ENCODE measurements around the gene GPR176. TPM values are rescaled to one million over a fixed set of nuclear protein-coding genes. Genes with fewer than 3 reads are reported as not detected.

The GPR176 gene
- total and polyA plus RNA-seq, 2 donors from 2014 or later: 2.9 to 7.6 TPM

DNA sequence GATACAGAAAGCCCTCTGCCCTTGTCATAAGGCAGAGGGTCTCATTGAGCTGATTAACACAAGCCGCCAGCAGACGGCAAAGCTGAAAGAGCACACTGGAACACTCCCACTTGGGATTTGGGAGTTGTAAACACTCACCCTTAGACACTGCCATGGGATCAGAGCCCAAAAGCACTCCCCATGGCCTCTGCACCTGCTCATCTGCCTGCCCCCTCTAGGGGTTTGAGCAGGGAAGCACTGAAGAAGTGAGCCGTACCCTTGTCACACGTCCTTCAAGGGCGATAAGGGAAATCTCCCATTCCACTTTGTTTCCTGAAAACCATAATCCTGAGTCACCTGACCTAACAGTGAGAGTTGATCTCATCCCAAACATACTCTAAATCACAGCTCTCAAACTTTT lies 152.1 kb downstream of the GPR176 start:
- no peaks in the 10 kb centered on the region for H3K4me1 ChIP-seq (ENCODE audit: control insufficient read depth in 2 of 3, insufficient read depth in 2 of 3, low read depth in 1 of 3, low read length in 3 of 3)
- no peak overlapping the region for H3K9ac ChIP-seq (ENCODE audit: low read length in 3 of 3)
- H3K36me3 ChIP-seq (ENCODE audit: control insufficient read depth in 2 of 3, insufficient read depth in 3 of 3, low read length in 3 of 3): no peaks in the 10 kb centered on the region
- intact Hi-C loops (cut with DNase I): no loop called here
- H3K9me3 ChIP-seq (ENCODE audit: control insufficient read depth in 2 of 3, insufficient read depth in 1 of 3, low read length in 3 of 3): no peaks in the 10 kb centered on the region
- H3K27me3 ChIP-seq (ENCODE audit: control insufficient read depth, insufficient read depth, low read length): no peaks in the 10 kb centered on the region
- DNase-seq (no peak), FAIRE-seq (no peak)
- no peak for TF ChIP-seq CTCF (IDR thresholded peaks at IDR 0.05; ENCODE audit: borderline replicate concordance, extremely low read depth, insufficient read depth)
- no peak overlapping the region for H3K4me3 ChIP-seq (ENCODE audit: low read length in 3 of 3)
- no peak overlapping the region for H3K27ac ChIP-seq (ENCODE audit: low read depth in 2 of 2, low read length in 2 of 2)

- Histone ChIP-seq H3K9ac (ENCODE audit: low read length in 3 of 3) (no peak overlapping the region), H3K27me3 (ENCODE audit: control insufficient read depth, insufficient read depth, low read length) (no peaks in the 10 kb centered on the region), H3K4me3 (ENCODE audit: low read length in 3 of 3) (no peak overlapping the region), H3K9me3 (ENCODE audit: control insufficient read depth in 2 of 3, insufficient read depth in 1 of 3, low read length in 3 of 3) (peaks cover 0 to 4% (median 0%) of the 10 kb centered on the region in 3 donors), H3K36me3 (ENCODE audit: control insufficient read depth in 2 of 3, insufficient read depth in 3 of 3, low read length in 3 of 3) (no peaks in the 10 kb centered on the region), H3K27ac (ENCODE audit: low read depth in 2 of 2, low read length in 2 of 2) (no peak overlapping the region), H3K4me1 (ENCODE audit: control insufficient read depth in 2 of 3, insufficient read depth in 2 of 3, low read depth in 1 of 3, low read length in 3 of 3) (no peaks in the 10 kb centered on the region)
- intact Hi-C loops (cut with DNase I): no loop called here
- no peak for DNase-seq
- no peak for FAIRE-seq
- TF ChIP-seq CTCF (IDR thresholded peaks at IDR 0.05; ENCODE audit: borderline replicate concordance, extremely low read depth, insufficient read depth): no peak
Measured at GRCh38 chr15:39761006-39761405, 159.1 kb downstream of the GPR176 start.

DNA sequence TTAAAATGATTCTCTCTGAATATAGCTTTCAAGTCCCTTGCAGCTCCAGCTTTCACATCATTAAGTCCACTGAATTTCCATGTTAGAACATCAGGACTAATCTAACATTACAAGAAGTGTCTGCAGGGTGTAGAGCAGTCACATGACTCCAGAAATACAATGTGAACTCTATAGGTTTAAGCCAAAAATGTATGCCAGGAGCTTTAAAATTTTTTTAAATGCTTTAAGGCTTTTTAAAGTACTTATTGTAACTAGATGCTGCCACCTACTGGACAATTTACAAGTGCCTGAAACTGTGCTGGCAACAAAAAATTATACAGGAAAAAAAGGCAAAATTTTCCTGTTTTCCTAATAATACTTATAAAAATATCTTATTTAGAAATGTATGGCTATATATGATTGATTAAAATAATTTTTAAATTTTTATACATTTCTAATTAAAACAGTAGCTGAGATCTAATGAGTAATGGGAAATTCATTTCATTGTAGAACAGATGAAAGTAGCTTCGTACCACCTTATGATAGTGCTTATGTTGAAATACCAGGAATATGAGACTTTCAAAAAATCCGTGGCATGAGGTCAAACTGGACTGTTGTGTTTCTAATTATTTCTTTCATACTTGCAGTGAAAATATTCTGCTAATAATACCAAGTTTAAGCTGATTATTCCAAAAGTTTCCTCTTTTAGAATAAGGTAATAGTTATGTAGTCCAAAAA lies 163.1 kb downstream of the GPR176 start:
- Histone ChIP-seq H3K4me3 (ENCODE audit: low read length in 3 of 3) (no peak overlapping the region), H3K36me3 (ENCODE audit: control insufficient read depth in 2 of 3, insufficient read depth in 3 of 3, low read length in 3 of 3) (no peaks in the 10 kb centered on the region), H3K4me1 (ENCODE audit: control insufficient read depth in 2 of 3, insufficient read depth in 2 of 3, low read depth in 1 of 3, low read length in 3 of 3) (no peaks in the 10 kb centered on the region), H3K9ac (ENCODE audit: low read length in 3 of 3) (no peak overlapping the region), H3K27me3 (ENCODE audit: control insufficient read depth, insufficient read depth, low read length) (no peaks in the 10 kb centered on the region), H3K9me3 (ENCODE audit: control insufficient read depth in 2 of 3, insufficient read depth in 1 of 3, low read length in 3 of 3) (peaks cover 0 to under 1% (median 0%) of the 10 kb centered on the region in 3 donors), H3K27ac (ENCODE audit: low read depth in 2 of 2, low read length in 2 of 2) (no peak overlapping the region)
- FAIRE-seq: peak; percentile 93
- peak; percentile 76 for TF ChIP-seq CTCF (IDR thresholded peaks at IDR 0.05; ENCODE audit: borderline replicate concordance, extremely low read depth, insufficient read depth)
- peak in 2 of 5 donors; percentile 74 to 76 for DNase-seq
- intact Hi-C loops (cut with DNase I): loop anchor here (10.0 kb wide), 1 partner anchor 62 kb away; no protein-coding TSS in a partner anchor

Measured in kidney (tissue), 14 donors.